Ovary (tissue), 9 donors: Measurements from ENCODE around the gene GALNT4. TPM values are rescaled to one million over a fixed set of nuclear protein-coding genes. Genes with fewer than 3 reads are reported as not detected.

Experiments
- DNase-seq, 5 donors: peaks; one replicate each; pipeline ENCODE4 v3.0.0-alpha.2; 2019 to 2020
- H3K27ac ChIP-seq, 2 donors: fragments of 200-600 bp; one replicate each; pipeline versions ENCODE4 v1.5.1 to v1.8.0; 2019 to 2022
- H3K27me3 ChIP-seq: fragments of 200-600 bp; one replicate; pipeline ENCODE4 v1.8.0; 2022
- H3K36me3 ChIP-seq: fragments of 200-600 bp; sonication (generic); one replicate; pipeline ENCODE4 v1.5.1; 2019
- H3K4me1 ChIP-seq: one replicate; pipeline ENCODE4 v1.8.1; 2013; ENCODE audit warnings: mild to moderate bottlenecking, moderate library complexity; ENCODE audit not compliant: insufficient read depth
- H3K4me3 ChIP-seq: fragments of 200-600 bp; sonication (generic); one replicate; pipeline ENCODE4 v1.5.1; 2017
- H3K9me3 ChIP-seq, 2 donors: fragments of 200-600 bp in 1 of 2; sonication (generic) in 1 of 2; one replicate each; pipeline versions ENCODE4 v1.5.1 to v1.8.1; 2013 to 2019; ENCODE audit warnings: mild to moderate bottlenecking in 1 of 2, moderate library complexity in 1 of 2
- CTCF ChIP-seq, 3 donors: fragments of 450-650 bp in 2 of 3; fragments of 200-600 bp in 1 of 3; IDR thresholded peaks; one replicate each; pipeline versions ENCODE4 v1.5.1 to v1.8.0; 2016 to 2022; ENCODE audit warnings: antibody characterized with exemption in 3 of 3, mild to moderate bottlenecking in 1 of 3
- EP300 ChIP-seq: sonication (generic); formaldehyde crosslinking; IDR thresholded peaks from one replicate; pipeline ENCODE4 v1.6.1; 2017; ENCODE audit warnings: antibody characterized with exemption
- POLR2A ChIP-seq: fragments of 450-650 bp; IDR thresholded peaks from one replicate; pipeline ENCODE4 v1.6.1; 2017; ENCODE audit warnings: antibody characterized with exemption, mild to moderate bottlenecking, moderate library complexity
- WGBS, 3 donors: extraction: QIAGEN DNeasy Blood & Tissue Kit in 1 of 3; methylation state at CpG; one replicate each; pipeline versions ENCODE4 v1.1.5 to v1.1.7; 2013 to 2017; 5-methylcytosine and 5-hydroxymethylcytosine counted together
- intact Hi-C, 4 donors: fragments of 100-400 bp; cut with DNase I; formaldehyde crosslinking; loops; one replicate each; pipeline versions ENCODE4 v1.11.0 to v1.15.1; 2022 to 2023
- polyA plus RNA-seq, 2 donors: library from polyadenylated mRNA; stranded (reverse); fragments of 200-250 nt in 1 of 2; fragments of 350-450 nt in 1 of 2; fragmentation: Illumina TruSeq in 1 of 2; extraction: RNeasy Lipid Tissue Mini Kit (QIAGEN cat#74804) in 1 of 2; gene quantifications; one replicate each; pipeline ENCODE4 v1.2.3, GENCODE V29; 2013 to 2014
- total RNA-seq, 7 donors: library from RNA; depleted of rRNA in 2 of 7; stranded (reverse); fragments of >200 nt in 2 of 7; fragmentation: NEBNext Ultra II Directional in 3 of 7; extraction: Animal tissue kit (Norgen Biotek cat#: 25700) in 3 of 7; gene quantifications; one replicate each; pipeline versions ENCODE4 v1.1.0 to v1.2.4, GENCODE V29; 2016 to 2023
- donor health status: DM: no; HTN: no; CAD: no; lungs with moderate emphysema.
- donor health status: DM: no; HTN: no; CAD: no.
- donor health status: Bipolar disorder and iron deficiency.
- donor health status: DM: yes; HTN: yes; CAD: no.
- donor health status: DM: no; HTN: no; CAD: no.
- donor health status: DM: yes; HTN: yes; CAD: no.

GALNT4 gene
- total and polyA plus RNA-seq, 9 donors, result 2.0 to 12.5 (median 4.9) TPM

DNA sequence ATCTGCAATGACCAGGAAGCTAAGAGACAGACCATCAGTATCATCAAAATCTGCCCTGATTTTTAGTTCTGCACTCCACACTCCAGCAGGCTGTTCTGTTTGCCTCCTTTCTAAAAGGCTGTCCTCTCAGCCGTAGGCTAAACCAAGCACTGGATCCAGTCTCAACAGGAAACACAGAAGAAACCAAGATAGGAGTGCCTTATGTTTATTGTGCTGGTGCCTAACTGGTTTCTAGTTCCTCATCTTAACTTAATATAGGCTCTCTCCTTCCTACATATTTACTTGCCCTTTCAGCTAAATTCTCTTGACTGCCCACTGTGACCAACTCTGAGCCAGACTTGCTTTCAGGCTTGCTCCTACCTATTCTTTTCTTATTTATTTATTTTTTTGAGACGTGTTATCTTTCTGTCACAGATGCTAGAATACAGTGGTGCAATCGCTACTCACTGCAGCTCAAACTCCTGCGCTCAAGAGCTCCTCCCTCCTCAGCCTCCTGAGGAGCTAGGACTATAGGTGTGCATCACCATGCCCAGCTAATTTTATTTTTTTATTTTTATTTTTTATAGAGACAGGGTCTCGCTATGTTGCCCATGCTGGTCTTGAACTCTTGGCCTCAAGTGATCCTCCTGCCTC lies 30.8 kb downstream of the GALNT4 start:
- DNase-seq, result no peak

GRCh38 chr12:89492883-89493282 lies 31.7 kb downstream of the GALNT4 start:
- no peaks in the 10 kb centered on the region for H3K4me1 ChIP-seq
- intact Hi-C loops, result no loop called here
- no peak overlapping the region for H3K4me3 ChIP-seq
- H3K36me3 ChIP-seq, result no peaks in the 10 kb centered on the region
- WGBS, 3 donors, result 72 to 87% (median 82%) methylated on average over 5 of the region's 5 CpGs
- no peaks in the 10 kb centered on the region for H3K9me3 ChIP-seq
- TF ChIP-seq POLR2A (no peak), EP300 (no peak), CTCF (IDR thresholded peaks at IDR 0.05) (no peak)
- no peaks in the 10 kb centered on the region for H3K27me3 ChIP-seq
- no peak for DNase-seq
- H3K27ac ChIP-seq, result no peak overlapping the region

More for the DNA sequence above, 30.8 kb downstream of the GALNT4 start:
- Histone ChIP-seq H3K27me3 (no peaks in the 10 kb centered on the region), H3K27ac (no peak overlapping the region), H3K4me3 (no peak overlapping the region), H3K4me1 (no peaks in the 10 kb centered on the region), H3K9me3 (no peaks in the 10 kb centered on the region), H3K36me3 (no peaks in the 10 kb centered on the region)
- intact Hi-C loops, result no loop called here
- TF ChIP-seq CTCF (IDR thresholded peaks at IDR 0.05) (no peak), POLR2A (no peak), EP300 (no peak)
- 91 to 97% (median 93%) methylated on average over 5 of the region's 5 CpGs for WGBS, 3 donors

DNA sequence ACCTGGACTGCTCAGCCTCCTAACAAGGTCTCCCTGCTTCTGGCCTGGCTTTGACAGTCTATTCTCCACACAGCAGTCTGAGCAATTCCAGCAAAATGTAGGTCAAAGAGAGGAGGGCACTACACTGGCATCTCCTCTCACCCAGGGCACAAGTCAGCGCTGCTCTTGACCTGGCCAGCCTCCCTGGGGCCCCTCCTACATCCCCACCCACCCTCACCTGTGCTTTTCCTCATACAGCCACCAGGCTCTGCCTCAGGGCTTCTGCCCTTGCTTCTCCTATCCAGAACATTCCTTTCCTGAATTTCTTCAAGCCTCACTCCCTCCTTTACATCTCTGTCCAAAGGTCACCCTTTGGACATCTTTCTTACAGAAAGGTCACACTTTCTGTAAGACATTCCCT lies 33.7 kb downstream of the GALNT4 start:
- WGBS, 3 donors, result 88 to 94% (median 91%) methylated on average over 1 of the region's 1 CpG
- no peaks in the 10 kb centered on the region for H3K36me3 ChIP-seq
- DNase-seq, result no peak

DNA sequence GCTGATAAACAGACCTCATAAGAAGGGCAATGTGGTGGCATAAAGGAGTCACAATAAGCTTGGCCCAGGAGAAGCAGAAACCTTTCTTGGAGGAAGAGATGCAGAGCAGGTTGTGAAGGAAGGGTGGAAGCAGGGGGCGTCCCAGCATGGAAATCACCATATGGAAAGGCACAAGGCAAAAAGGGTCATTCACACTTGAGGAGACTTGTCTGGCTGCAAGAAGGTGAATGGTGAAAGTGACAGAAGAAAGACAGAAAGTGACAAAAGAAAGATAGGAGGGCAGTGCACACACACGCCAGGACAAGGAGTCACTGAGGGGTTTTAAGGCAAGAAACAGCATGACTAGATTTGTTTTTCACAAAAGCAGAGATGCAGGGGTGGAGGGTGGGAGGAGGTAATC lies 38.3 kb downstream of the GALNT4 start:
- no peak for TF ChIP-seq EP300
- TF ChIP-seq CTCF (IDR thresholded peaks at IDR 0.05), result no peak
- no peak for TF ChIP-seq POLR2A
- no peak overlapping the region for H3K27ac ChIP-seq
- H3K27me3 ChIP-seq, result no peaks in the 10 kb centered on the region
- 93 to 96% (median 95%) methylated on average over 2 of the region's 2 CpGs for WGBS, 3 donors
- DNase-seq, result no peak
- no peaks in the 10 kb centered on the region for H3K36me3 ChIP-seq
- H3K4me3 ChIP-seq, result no peak overlapping the region
- H3K9me3 ChIP-seq, result no peaks in the 10 kb centered on the region
- no peaks in the 10 kb centered on the region for H3K4me1 ChIP-seq
- intact Hi-C loops, result no loop called here

More for the DNA sequence above, 33.7 kb downstream of the GALNT4 start:
- Histone ChIP-seq H3K27ac (no peak overlapping the region), H3K27me3 (no peaks in the 10 kb centered on the region), H3K9me3 (no peaks in the 10 kb centered on the region), H3K4me1 (no peaks in the 10 kb centered on the region), H3K4me3 (no peak overlapping the region)
- intact Hi-C loops, result no loop called here
- no peak for TF ChIP-seq EP300
- TF ChIP-seq POLR2A, result no peak
- no peak for TF ChIP-seq CTCF (IDR thresholded peaks at IDR 0.05)
